Activated naive CD4-positive, alpha-beta T cell treated with anti-CD3 and anti-CD28 coated beads, Interleukin-2, amount 50 U/mL, for 24 hours (primary cell): ENCODE measurements around the gene PRND.

ENCODE experiments used
- H3K27ac Mint-ChIP-seq: one replicate; pipeline ENCODE4 v1.8.0; 2021; ENCODE audit warnings: mild to moderate bottlenecking, mixed read lengths
- H3K27me3 Mint-ChIP-seq: one replicate; pipeline ENCODE4 v1.8.0; 2021; ENCODE audit warnings: mixed read lengths
- H3K36me3 Mint-ChIP-seq: one replicate; pipeline ENCODE4 v1.8.0; 2021; ENCODE audit warnings: mixed read lengths
- H3K4me1 Mint-ChIP-seq: one replicate; pipeline ENCODE4 v1.8.0; 2021; ENCODE audit warnings: mixed read lengths
- H3K4me3 Mint-ChIP-seq: one replicate; pipeline ENCODE4 v1.8.0; 2021; ENCODE audit warnings: mild to moderate bottlenecking, mixed read lengths
- H3K9me3 Mint-ChIP-seq: one replicate; pipeline ENCODE4 v1.8.0; 2021; ENCODE audit warnings: mixed read lengths

PRND gene

GRCh38 chr20:4774207-4774606 is 52.5 kb downstream of the PRND start:
- H3K9me3 Mint-ChIP-seq = peaks cover 21% of the 10 kb centered on the region
- no peak overlapping the region for H3K4me3 Mint-ChIP-seq
- H3K27ac Mint-ChIP-seq = no peak overlapping the region

GRCh38 chr20:4775322-4776078 is 53.8 kb downstream of the PRND start:
- Mint-ChIP-seq H3K4me1 (peaks cover 5% of the 10 kb centered on the region), H3K27me3 (no peaks in the 10 kb centered on the region), H3K36me3 (peaks cover 12% of the 10 kb centered on the region), H3K9me3 (peaks cover 19% of the 10 kb centered on the region), H3K27ac (no peak overlapping the region), H3K4me3 (no peak overlapping the region)

More at GRCh38 chr20:4774207-4774606, 52.5 kb downstream of the PRND start:
- no peaks in the 10 kb centered on the region for H3K4me1 Mint-ChIP-seq
- peaks cover 12% of the 10 kb centered on the region for H3K36me3 Mint-ChIP-seq
- no peaks in the 10 kb centered on the region for H3K27me3 Mint-ChIP-seq

- H3K4me3 Mint-ChIP-seq = no peak overlapping the region
These were observed 54.4 kb downstream of the PRND start for GRCh38 chr20:4776079-4776630.

More at GRCh38 chr20:4776079-4776630, 54.4 kb downstream of the PRND start:
- Mint-ChIP-seq H3K27me3 (no peaks in the 10 kb centered on the region), H3K27ac (no peak overlapping the region), H3K9me3 (peaks cover 12% of the 10 kb centered on the region), H3K4me1 (peaks cover 8% of the 10 kb centered on the region), H3K36me3 (peaks cover 12% of the 10 kb centered on the region)
